ENCODE data around the gene PACS2.
"Not testable (repeated sequence)": the region's sequence is repeated elsewhere in the genome, so short reads cannot be mapped to it uniquely, and the experiment has no call there.

The PACS2 gene

DNA sequence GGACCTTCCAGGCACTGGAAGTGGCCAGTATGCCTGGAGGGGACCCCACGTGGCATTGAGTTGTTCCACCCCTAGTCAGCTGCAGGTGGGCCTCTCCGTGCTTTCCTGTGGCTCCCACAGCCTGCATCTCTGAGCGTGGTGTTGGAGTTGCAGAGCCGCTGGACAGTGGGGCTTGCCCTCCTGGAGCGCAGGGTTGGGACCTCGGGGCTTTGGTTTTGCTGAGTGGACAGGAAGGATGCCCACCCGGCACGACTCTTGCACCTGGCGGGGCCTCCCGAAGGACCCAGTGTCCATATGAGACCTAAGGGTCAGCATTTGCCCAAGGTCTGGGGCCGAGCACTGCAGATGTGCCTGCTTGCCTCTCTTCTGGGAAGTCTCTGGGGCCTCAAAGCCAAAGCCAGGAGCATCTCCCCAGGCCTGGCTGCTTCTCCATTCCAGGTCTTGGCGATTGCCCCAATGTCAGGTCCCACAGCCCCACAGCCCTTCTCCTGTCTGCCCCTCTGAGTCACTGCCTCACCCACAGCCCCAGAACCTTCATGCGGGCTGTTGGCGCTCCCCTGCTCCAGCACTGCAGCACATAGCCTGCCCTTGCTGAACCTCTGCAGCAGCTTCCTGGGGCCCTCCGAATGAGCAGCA lies 1.5 kb downstream of the PACS2 start:
- no peak for DNase-seq (ENCODE audit: low read depth)

DNA sequence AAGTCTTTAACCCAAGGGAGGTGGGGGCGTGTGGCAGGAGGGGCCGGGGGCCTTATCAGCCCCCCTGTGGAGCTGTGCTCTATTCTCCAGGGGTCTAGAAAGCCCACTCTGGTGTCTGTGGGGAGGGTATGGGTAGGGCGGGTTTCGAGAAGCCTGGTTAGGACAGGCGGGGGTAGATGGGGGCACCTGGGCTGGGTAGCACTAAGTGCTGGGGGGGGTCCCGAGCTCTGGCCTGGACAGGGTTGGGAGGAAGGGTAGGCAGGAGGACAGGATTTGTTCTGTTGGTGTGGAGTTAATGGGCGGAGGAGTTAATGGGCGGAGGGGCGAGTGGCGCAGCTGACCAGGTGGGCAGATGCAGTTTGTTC lies 2.0 kb downstream of the PACS2 start:
- DNase-seq (ENCODE audit: low read depth), result no peak

DNA sequence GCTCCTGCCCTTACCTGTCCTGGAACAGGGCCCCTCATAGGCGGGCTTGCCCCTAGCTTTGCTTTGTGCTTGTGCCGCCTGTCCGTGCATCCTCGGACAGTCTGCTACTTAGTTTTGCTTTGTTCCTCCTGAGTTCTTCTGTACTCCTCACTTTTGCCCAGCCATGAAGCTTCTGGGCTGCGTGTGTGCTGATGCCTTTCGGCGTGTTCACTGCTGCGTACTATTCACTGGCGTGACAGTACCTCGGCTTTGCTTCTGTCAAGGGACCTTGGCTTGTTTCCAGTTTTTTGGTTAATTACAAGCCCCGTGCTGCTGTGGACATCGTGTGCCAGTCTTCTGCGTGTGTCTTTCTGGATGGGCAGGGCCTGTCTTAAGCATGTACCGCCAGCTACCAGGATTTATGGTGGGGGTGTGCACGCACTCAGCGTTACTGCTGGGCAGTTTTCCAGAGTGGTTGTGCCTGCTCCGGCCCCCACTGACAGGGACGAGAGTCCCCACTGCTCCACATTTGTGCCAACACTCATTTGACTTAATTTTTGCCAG lies 2.5 kb downstream of the PACS2 start:
- DNase-seq (ENCODE audit: low read depth), result no peak

GRCh38 chr14:105317546-105317945 lies 3.0 kb downstream of the PACS2 start:
- no peak for DNase-seq (ENCODE audit: low read depth)

GRCh38 chr14:105322791-105323556 lies 8.4 kb downstream of the PACS2 start:
- no peak for DNase-seq (ENCODE audit: low read depth)

GRCh38 chr14:105323663-105324062 lies 9.1 kb downstream of the PACS2 start:
- no peak for DNase-seq (ENCODE audit: low read depth)

DNA sequence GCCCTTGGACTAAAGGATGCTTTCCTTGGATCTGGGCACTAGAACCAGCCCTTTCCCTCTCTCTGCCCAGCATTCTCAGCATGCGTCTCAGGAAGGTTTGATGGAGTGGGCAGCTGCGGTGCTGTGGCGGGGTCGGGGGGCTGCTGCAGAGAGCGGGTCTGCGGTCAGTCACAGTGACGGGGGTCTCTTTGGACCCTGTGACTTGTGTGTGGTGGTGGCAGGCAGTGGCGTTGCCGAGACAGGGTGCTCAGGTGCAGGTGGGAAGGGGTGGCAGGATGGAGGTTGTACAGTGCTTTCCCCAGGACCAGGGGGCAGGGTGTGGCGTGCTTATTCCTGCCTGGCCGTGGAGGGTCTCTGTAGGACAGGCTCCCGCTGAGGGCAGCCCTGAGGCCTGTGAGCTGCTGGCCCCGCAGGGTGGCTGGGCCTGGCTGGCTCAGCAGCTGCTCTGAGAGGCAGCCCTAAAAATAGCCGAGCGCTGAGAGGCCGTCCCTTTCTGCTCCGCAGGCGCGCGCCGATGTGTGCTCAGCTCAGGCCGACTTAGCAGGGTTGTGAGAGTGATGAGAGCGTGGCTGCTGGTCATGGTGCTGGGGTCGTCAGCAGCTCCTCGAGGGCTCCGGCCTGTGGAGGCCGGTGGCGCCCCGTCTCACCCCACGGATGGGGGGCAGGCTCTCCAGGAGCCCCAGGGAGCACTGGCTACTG lies 9.7 kb downstream of the PACS2 start:
- no peak for DNase-seq (ENCODE audit: low read depth)

- DNase-seq (ENCODE audit: low read depth), result no peak
Measured at GRCh38 chr14:105324871-105325270, 10.3 kb downstream of the PACS2 start.

GRCh38 chr14:105325303-105325702 lies 10.8 kb downstream of the PACS2 start:
- no peak for DNase-seq (ENCODE audit: low read depth)

DNA sequence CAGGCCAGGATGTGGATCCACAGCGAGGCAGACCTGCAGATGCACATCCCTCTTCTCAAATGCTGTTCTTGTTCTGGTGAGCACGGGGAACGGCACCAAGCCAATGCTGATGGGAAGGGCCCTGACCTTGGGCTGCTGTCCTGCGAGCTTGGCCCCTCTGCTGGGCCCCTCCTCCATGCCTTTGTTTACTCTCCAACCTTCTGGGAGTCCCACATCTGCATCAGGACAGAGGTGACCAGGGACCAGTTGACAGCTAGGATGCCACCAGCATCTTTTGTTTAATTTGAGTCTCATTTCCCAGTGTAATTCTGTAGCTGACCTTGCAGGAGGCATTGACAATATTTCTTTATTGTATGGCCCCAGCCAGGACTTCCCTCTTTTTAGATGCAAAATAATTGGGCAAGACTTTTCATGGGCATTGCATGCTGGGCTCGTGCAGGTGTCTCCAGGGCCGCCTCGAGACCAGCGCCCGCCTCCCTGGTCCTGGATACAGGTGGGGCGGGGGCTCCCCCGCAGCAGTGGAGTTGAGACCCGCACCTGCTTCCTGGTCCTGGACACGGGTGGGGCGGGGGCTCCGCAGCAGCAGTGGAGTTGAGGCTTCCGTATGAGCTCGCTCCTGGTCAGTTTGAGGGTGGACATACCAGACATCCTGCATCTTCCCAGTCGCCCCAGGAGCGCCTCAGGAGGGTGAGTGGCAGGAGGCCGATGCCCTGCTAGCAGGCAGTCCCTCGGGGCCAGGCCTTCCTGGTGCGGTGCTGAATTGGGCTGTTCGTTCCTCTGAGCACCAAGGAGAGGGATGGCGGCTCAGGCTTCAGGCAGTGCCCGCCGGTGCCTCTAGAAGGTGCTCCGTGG lies 11.4 kb downstream of the PACS2 start:
- DNase-seq (ENCODE audit: low read depth), result no peak

DNA sequence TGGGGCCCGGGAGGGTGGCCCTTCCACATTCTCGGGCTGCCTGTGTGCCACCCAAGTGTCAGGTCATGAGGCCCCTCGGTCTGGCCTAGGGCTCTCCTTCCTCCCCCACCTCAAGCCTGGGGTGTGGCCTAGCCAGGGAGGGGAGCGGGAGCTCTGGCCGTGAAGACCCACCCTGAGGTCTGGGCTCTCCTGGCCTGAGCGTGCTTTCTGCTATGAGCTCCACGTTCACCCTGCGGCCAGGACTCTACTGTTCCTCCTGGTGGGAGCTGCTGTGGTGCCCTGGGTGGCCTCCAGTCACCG lies 12.0 kb downstream of the PACS2 start:
- DNase-seq (ENCODE audit: low read depth), result no peak

DNA sequence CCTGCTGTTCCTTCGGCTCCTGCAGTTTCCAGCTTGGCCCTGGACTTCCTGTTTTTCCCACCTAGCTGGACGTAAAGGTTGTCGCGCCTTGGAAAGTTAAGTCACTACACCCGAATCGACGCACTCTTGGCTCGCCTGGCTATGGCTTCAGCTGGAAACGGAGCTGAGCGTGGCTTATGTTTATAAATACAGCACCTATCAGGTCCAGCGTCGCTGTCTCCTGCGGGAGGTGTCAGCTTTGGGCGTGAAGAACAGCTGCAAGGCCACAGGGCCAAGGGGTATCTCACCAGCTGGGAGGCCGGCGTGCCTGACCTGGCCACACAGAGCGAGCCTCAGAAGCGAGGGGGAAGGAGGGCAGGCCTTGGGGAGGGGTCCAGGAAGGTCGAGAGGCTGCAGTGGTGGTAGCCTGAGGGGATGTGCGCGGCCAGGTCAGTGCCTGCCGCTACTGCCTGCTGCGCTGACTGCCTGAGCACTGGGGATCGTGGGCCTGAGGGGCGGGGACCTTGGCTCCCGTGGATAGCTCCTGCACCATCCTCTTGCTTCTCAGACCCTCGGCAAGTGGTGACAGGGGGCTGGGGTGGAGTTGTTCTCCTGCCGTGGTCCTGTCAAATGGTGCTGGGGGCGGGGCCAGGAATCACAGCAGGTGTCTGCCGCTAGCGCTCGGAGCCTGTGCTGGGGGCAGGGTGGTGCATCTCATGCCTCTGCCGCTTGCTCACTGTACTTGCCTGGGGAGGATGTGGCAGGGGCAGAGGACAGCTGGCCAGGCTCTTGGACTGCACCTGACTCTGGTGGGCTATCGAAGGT lies 12.5 kb downstream of the PACS2 start:
- no peak for DNase-seq (ENCODE audit: low read depth)

DNA sequence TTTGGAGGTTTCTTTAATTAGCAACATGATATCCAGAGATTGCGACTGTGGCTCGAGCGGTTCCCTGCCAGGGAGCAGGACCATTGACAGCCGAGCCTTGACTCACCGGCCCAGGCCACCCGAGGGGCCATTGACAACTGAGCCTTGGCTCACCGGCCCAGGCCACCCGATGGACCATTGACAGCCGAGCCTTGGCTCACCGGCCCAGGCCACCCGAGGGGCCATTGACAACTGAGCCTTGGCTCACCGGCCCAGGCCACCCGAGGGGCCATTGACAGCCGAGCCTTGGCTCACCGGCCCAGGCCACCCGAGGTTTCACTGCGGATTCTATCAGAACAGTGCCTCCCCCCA lies 13.1 kb downstream of the PACS2 start:
- DNase-seq (ENCODE audit: low read depth), result not testable (repeated sequence)

GRCh38 chr14:105328070-105328677 lies 13.6 kb downstream of the PACS2 start:
- no peak for DNase-seq (ENCODE audit: low read depth)

- DNase-seq (ENCODE audit: low read depth), result no peak
Measured at GRCh38 chr14:105328678-105329390, 14.3 kb downstream of the PACS2 start.

GRCh38 chr14:105329411-105330150 lies 15.0 kb downstream of the PACS2 start:
- DNase-seq (ENCODE audit: low read depth), result no peak

GRCh38 chr14:105330491-105330895 lies 15.9 kb downstream of the PACS2 start:
- no peak for DNase-seq (ENCODE audit: low read depth)

DNA sequence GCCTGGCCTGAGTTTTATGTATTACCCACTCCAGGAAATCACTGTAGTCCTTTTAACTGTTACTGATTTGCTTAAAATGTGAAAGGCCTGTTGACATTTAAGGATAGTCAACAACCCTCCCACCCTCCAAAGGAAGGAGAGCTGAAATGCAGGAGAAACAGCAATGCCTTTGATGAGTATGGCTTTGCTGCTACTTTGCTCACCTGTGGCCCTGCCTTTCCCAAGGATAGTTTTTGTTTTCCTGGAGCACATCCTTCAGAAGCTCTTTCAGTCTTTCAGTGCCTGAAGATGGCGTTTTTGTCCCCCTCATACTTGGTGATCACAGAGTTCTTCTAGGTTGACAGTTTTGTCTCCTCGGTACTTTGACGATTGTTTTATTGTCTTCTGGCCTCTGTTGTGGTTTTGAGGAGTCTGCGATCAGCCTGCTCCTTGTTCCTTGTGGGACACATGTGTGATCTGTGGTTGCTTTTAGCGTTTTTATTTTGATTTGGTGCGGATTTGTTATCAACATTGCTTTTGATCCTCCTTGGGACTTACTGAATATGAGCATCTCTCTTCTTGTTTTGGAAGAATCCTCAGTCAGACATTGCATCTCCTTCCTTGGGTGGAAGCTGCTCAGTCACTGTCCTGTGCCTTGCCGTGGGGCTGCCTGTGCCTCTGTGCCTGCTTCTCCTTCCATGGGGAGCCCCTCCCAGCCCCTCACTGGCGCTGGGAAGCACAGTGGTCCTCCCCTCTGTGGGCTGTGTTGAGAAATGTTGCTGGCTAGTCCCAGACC lies 17.2 kb downstream of the PACS2 start:
- no peak for DNase-seq (ENCODE audit: low read depth)

DNA sequence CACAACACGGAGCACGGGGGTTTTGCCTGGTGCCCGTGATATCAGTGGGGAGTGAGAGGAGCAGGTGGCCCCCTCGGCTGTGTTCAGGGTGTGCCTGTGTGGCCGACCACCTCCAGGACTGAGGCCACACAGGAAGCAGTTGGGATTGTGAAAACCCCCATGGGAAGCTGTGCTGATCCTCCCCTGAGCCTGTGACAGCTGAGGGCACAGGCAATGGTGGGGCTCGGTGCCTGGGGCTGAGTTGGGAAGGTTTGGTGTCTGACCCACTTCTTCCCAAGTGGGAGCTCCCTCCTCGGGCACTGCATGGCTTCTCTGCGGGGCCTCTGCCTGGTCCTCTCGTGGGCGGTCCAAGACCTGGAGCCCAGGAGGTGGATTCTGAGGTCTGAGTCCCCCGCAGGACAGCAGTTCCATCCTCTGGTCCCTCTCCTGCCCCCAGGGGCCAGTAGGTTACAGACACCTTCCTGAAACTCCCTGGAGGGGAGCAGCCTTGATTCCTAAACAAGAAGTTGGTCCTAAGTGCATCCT lies 17.9 kb downstream of the PACS2 start:
- DNase-seq (ENCODE audit: low read depth), result no peak
